Muscle of leg (tissue), 11 donors: ENCODE measurements around the gene FITM1. TPM values are rescaled to one million over a fixed set of nuclear protein-coding genes. Genes with fewer than 3 reads are reported as not detected.

Experiments used
- DNase-seq: peaks from one replicate; pipeline ENCODE4 v3.0.0; 2013
- H3K27ac ChIP-seq: one replicate; pipeline ENCODE4 v1.5.1; 2013; ENCODE audit warnings: mild to moderate bottlenecking, low read length, control low read depth
- H3K27me3 ChIP-seq: one replicate; pipeline ENCODE4 v1.6.1; 2013; ENCODE audit warnings: low read length; ENCODE audit not compliant: control insufficient read depth, insufficient read depth
- H3K36me3 ChIP-seq: one replicate; pipeline ENCODE4 v1.6.1; 2013; ENCODE audit warnings: low read length; ENCODE audit not compliant: control insufficient read depth, insufficient read depth
- H3K4me1 ChIP-seq: one replicate; pipeline ENCODE4 v1.6.1; 2013; ENCODE audit warnings: low read length; ENCODE audit not compliant: control insufficient read depth, insufficient read depth
- H3K4me3 ChIP-seq: one replicate; pipeline ENCODE4 v1.5.1; 2013; ENCODE audit warnings: low read length, control low read depth
- H3K9me3 ChIP-seq: replicated peaks from 2 replicates; pipeline ENCODE4 v1.6.1; 2013; ENCODE audit warnings: low read depth, low read length; ENCODE audit not compliant: control insufficient read depth
- WGBS: methylation state at CpG from one replicate; pipeline ENCODE4 v1.1.5; 2013; ENCODE audit warnings: missing lambda C conversion rate; ENCODE audit not compliant: insufficient coverage; 5-methylcytosine and 5-hydroxymethylcytosine counted together
- polyA plus RNA-seq, 8 donors: library from polyadenylated mRNA; unstranded; fragments of 120-200 nt; gene quantifications; one replicate each; pipeline versions ENCODE4 v1.2.1 to v1.2.3, GENCODE V29; 2013; ENCODE audit warnings: inconsistent platforms in 1 of 8, low replicate concordance in 1 of 8; ENCODE audit not compliant: insufficient read length in 8 of 8, insufficient read depth in 1 of 8
- total RNA-seq: library from RNA; stranded (reverse); fragments of 120-200 nt; gene quantifications from one replicate; pipeline ENCODE4 v1.2.4, GENCODE V29; 2013

FITM1 gene
- total and polyA plus RNA-seq, 9 donors: 80.7 to 170 (median 127) TPM

GRCh38 chr14:24146978-24147760 lies 16.7 kb downstream of the FITM1 start, which contains the start of gene RNF31:
Gene RNF31 (plus strand): TSS chr14:24147498. CDS start chr14:24147699, 201 bp downstream.
- peak within 1 kb of the TSS; percentile 97 for H3K27ac ChIP-seq
- peak; percentile 100 for DNase-seq
- no peaks in the 10 kb centered on the region for H3K9me3 ChIP-seq
- H3K4me3 ChIP-seq: peak within 1 kb of the TSS; percentile 63
- H3K4me1 ChIP-seq: peaks cover 27% of the 10 kb centered on the region
- H3K36me3 ChIP-seq: peaks cover 63% of the 10 kb centered on the region
- no peaks in the 10 kb centered on the region for H3K27me3 ChIP-seq
- under 1% methylated on average over 55 of the region's 57 CpGs for WGBS

- 7% methylated on average over 23 of the region's 29 CpGs for WGBS
- peaks cover 68% of the 10 kb centered on the region for H3K36me3 ChIP-seq
- no peak for DNase-seq
- H3K27me3 ChIP-seq: no peaks in the 10 kb centered on the region
- H3K4me1 ChIP-seq: peaks cover 25% of the 10 kb centered on the region
- H3K9me3 ChIP-seq: no peaks in the 10 kb centered on the region
- H3K27ac ChIP-seq: peak overlapping the region; percentile 57
- peak overlapping the region; percentile 63 for H3K4me3 ChIP-seq
Measured at GRCh38 chr14:24147761-24148428, 17.4 kb downstream of the FITM1 start.

GRCh38 chr14:24149302-24149969 lies 19.0 kb downstream of the FITM1 start:
- Histone ChIP-seq H3K9me3 (no peaks in the 10 kb centered on the region), H3K4me1 (peaks cover 25% of the 10 kb centered on the region), H3K27ac (no peak overlapping the region), H3K27me3 (no peaks in the 10 kb centered on the region), H3K4me3 (no peak overlapping the region), H3K36me3 (peaks cover 59% of the 10 kb centered on the region)
- 95% methylated on average over 3 of the region's 3 CpGs for WGBS
- DNase-seq: peak; percentile 1

GRCh38 chr14:24150061-24150460 lies 19.6 kb downstream of the FITM1 start:
- no peak overlapping the region for H3K27ac ChIP-seq
- H3K36me3 ChIP-seq: peaks cover 60% of the 10 kb centered on the region
- 92% methylated on average over 9 of the region's 9 CpGs for WGBS
- no peak overlapping the region for H3K4me3 ChIP-seq
- no peak for DNase-seq
- H3K4me1 ChIP-seq: peaks cover 22% of the 10 kb centered on the region
- H3K9me3 ChIP-seq: no peaks in the 10 kb centered on the region
- H3K27me3 ChIP-seq: no peaks in the 10 kb centered on the region

GRCh38 chr14:24150567-24150966 lies 20.1 kb downstream of the FITM1 start:
- no peak for DNase-seq
- Histone ChIP-seq H3K9me3 (no peaks in the 10 kb centered on the region), H3K4me3 (no peak overlapping the region), H3K27me3 (no peaks in the 10 kb centered on the region), H3K36me3 (peaks cover 60% of the 10 kb centered on the region), H3K4me1 (peaks cover 17% of the 10 kb centered on the region), H3K27ac (no peak overlapping the region)
- WGBS: 83% methylated on average over 7 of the region's 9 CpGs

GRCh38 chr14:24150993-24151392 lies 20.5 kb downstream of the FITM1 start:
- 87% methylated on average over 7 of the region's 9 CpGs for WGBS
- peaks cover 64% of the 10 kb centered on the region for H3K36me3 ChIP-seq
- H3K27ac ChIP-seq: no peak overlapping the region

GRCh38 chr14:24151404-24152080 lies 21.1 kb downstream of the FITM1 start:
- no peaks in the 10 kb centered on the region for H3K27me3 ChIP-seq
- whole genome bisulfite sequencing: 89% methylated on average over 8 of the region's 16 CpGs
- no peaks in the 10 kb centered on the region for H3K9me3 ChIP-seq
- H3K4me3 ChIP-seq: no peak overlapping the region
- H3K27ac ChIP-seq: no peak overlapping the region
- H3K36me3 ChIP-seq: peaks cover 68% of the 10 kb centered on the region
- DNase-seq: no peak
- peaks cover 10% of the 10 kb centered on the region for H3K4me1 ChIP-seq

More at GRCh38 chr14:24150993-24151392, 20.5 kb downstream of the FITM1 start:
- no peak overlapping the region for H3K4me3 ChIP-seq
- no peaks in the 10 kb centered on the region for H3K27me3 ChIP-seq
- H3K9me3 ChIP-seq: no peaks in the 10 kb centered on the region
- no peak for DNase-seq
- peaks cover 13% of the 10 kb centered on the region for H3K4me1 ChIP-seq

- Histone ChIP-seq H3K9me3 (no peaks in the 10 kb centered on the region), H3K36me3 (peaks cover 75% of the 10 kb centered on the region), H3K4me1 (peaks cover 1% of the 10 kb centered on the region), H3K4me3 (no peak overlapping the region), H3K27me3 (no peaks in the 10 kb centered on the region), H3K27ac (no peak overlapping the region)
- DNase-seq: no peak
- 93% methylated on average over 8 of the region's 10 CpGs for WGBS
Measured at GRCh38 chr14:24155100-24155499, 24.6 kb downstream of the FITM1 start.

GRCh38 chr14:24156840-24157239 lies 26.4 kb downstream of the FITM1 start:
- H3K36me3 ChIP-seq: peaks cover 65% of the 10 kb centered on the region
- 90% methylated on average over 1 of the region's 1 CpG for WGBS

More at GRCh38 chr14:24156840-24157239, 26.4 kb downstream of the FITM1 start:
- H3K4me3 ChIP-seq: no peak overlapping the region
- no peak overlapping the region for H3K27ac ChIP-seq
- H3K27me3 ChIP-seq: no peaks in the 10 kb centered on the region
- no peaks in the 10 kb centered on the region for H3K9me3 ChIP-seq
- DNase-seq: no peak
- H3K4me1 ChIP-seq: peaks cover 10% of the 10 kb centered on the region
